ENCODE data around the gene GRWD1.

Gene GRWD1

GRCh38 chr19:48500830-48501493 is 55.2 kb downstream of the GRWD1 start:
- peak overlapping the region; percentile 86 for H3K4me2 ChIP-seq (ENCODE audit: low read length)
- H3K4me3 ChIP-seq (ENCODE audit: low read length) = peak overlapping the region; percentile 21
- DNase-seq = no peak
- H3K9ac ChIP-seq (ENCODE audit: low read length) = peak overlapping the region; percentile 71
- H3K4me1 ChIP-seq (ENCODE audit: control insufficient read depth, low read depth, low read length) = peaks cover 3% of the 10 kb centered on the region
- no peak overlapping the region for H3K23ac ChIP-seq (ENCODE audit: low read length)
- H2BK15ac ChIP-seq (replicated peaks; ENCODE audit: low read depth) = no peak overlapping the region
- no CpG with 5 or more reads among the region's 32 CpGs for WGBS (ENCODE audit: extremely low coverage, insufficient coverage, low lambda C conversion rate)
- no peak overlapping the region for H3K4ac ChIP-seq (ENCODE audit: low read depth, low read length)
- H3K27ac ChIP-seq (ENCODE audit: low read depth, low read length) = no peak overlapping the region
- no peaks in the 10 kb centered on the region for H3K36me3 ChIP-seq (ENCODE audit: control insufficient read depth, insufficient read depth, low read length)
- no peak overlapping the region for H2AK5ac ChIP-seq (ENCODE audit: low read length)
- no peaks in the 10 kb centered on the region for H3K79me2 ChIP-seq (ENCODE audit: control insufficient read depth, insufficient read depth, low read length)
- no peak overlapping the region for H2BK120ac ChIP-seq (ENCODE audit: low read depth, low read length)
- no peak overlapping the region for H3K18ac ChIP-seq (ENCODE audit: low read length)
- peak overlapping the region; percentile 88 for H3K56ac ChIP-seq (ENCODE audit: low read length)
- no peak overlapping the region for H2BK5ac ChIP-seq (ENCODE audit: low read length)
- no peaks in the 10 kb centered on the region for H3K27me3 ChIP-seq (ENCODE audit: insufficient read depth, low read length, poor library complexity)
- no peak overlapping the region for H4K8ac ChIP-seq (ENCODE audit: low read depth, low read length)
- no peak overlapping the region for H4K5ac ChIP-seq (ENCODE audit: low read length)
- H3K79me1 ChIP-seq (ENCODE audit: low read length) = no peaks in the 10 kb centered on the region

DNA sequence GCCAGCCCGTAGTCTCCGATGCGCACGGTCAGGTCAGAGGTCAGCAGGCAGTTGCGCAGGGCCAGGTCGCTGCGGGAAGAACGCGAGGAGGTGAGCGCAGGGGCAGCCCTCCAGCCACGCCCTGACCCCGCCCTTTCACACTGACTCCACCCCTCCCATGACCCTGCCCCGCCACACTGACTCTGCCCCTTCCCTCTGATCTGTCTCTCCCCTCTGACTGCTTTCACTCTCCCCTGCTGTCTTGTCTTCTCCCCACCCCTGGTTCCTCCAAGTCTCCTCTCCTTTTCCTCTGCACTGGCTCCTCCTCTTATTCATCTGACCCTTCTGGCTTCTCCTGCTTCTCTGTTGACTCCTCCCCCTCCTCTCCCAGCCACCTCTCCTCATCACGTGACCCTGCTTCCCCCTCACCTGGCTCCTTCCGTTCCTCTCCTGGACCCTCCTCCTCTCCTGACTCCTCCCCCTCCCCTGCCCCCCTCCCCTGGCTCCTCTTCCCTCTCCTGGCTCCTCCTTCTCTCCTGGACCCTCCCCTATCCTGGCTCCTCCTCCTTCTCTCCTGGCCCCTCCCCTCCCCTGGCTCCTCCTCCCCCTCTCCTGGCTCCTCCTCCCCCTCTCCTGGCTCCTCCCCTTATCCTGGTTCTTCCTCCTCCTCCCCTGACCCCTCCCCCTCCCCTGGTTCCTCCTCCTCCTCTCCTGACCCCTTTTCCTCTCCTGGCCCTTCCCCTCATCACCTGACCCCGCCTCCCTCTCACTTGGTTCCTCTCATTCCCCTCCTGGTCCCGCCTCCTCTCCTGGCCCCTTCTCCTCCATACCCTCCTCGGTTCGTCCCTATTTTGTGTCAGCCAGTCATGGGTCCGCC is 55.9 kb downstream of the GRWD1 start:
- no peak overlapping the region for H2BK15ac ChIP-seq (replicated peaks; ENCODE audit: low read depth)
- peak; percentile 100 for DNase-seq
- no peaks in the 10 kb centered on the region for H3K79me1 ChIP-seq (ENCODE audit: low read length)
- peak overlapping the region; percentile 71 for H3K9ac ChIP-seq (ENCODE audit: low read length)
- H3K56ac ChIP-seq (ENCODE audit: low read length) = peak overlapping the region; percentile 88
- H3K4me3 ChIP-seq (ENCODE audit: low read length) = peak overlapping the region; percentile 21
- no CpG with 5 or more reads among the region's 20 CpGs for WGBS (ENCODE audit: extremely low coverage, insufficient coverage, low lambda C conversion rate)
- peak overlapping the region; percentile 54 for H2BK5ac ChIP-seq (ENCODE audit: low read length)
- no peaks in the 10 kb centered on the region for H3K36me3 ChIP-seq (ENCODE audit: control insufficient read depth, insufficient read depth, low read length)
- H3K27ac ChIP-seq (ENCODE audit: low read depth, low read length) = peak overlapping the region; percentile 68
- no peak overlapping the region for H4K8ac ChIP-seq (ENCODE audit: low read depth, low read length)
- H2AK5ac ChIP-seq (ENCODE audit: low read length) = no peak overlapping the region
- H2BK120ac ChIP-seq (ENCODE audit: low read depth, low read length) = no peak overlapping the region
- H3K4ac ChIP-seq (ENCODE audit: low read depth, low read length) = no peak overlapping the region
- no peak overlapping the region for H3K18ac ChIP-seq (ENCODE audit: low read length)
- H3K4me2 ChIP-seq (ENCODE audit: low read length) = peak overlapping the region; percentile 86
- H3K79me2 ChIP-seq (ENCODE audit: control insufficient read depth, insufficient read depth, low read length) = no peaks in the 10 kb centered on the region
- no peaks in the 10 kb centered on the region for H3K27me3 ChIP-seq (ENCODE audit: insufficient read depth, low read length, poor library complexity)
- no peak overlapping the region for H3K23ac ChIP-seq (ENCODE audit: low read length)
- peaks cover 3% of the 10 kb centered on the region for H3K4me1 ChIP-seq (ENCODE audit: control insufficient read depth, low read depth, low read length)
- H4K5ac ChIP-seq (ENCODE audit: low read length) = no peak overlapping the region

DNA sequence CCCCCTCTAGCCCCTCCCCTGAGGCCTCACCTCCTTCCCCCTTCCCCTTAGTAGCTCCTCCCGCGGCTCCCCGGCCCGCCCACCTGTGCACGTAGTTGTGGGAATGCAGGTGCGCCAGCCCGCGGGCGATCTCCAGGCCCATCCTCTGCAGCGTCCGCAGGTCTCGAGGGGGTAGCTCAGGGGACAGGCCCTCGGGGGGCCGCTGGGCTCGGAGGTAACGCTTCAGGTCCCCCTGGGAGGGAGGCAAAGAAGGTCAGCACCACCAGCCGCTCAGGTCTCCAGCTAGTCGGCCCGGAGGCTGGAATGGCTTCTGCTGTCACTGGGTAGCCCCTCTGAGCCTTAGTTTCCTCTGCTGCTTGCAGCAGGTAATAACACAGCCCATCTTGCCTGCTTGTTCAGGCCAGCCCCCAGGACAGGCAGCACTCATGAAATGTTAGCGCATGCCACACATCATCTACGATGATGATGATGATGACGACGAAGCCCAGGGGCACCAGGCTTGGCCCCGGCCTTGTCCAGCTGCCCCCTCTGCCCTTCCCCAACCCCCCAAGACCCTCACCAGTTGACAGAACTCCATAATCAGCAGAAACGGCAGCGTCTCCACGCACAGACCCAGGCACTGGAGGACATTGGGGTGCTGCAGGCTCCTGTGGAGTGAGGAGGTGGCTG is 56.7 kb downstream of the GRWD1 start:
- Histone ChIP-seq H3K4me3 (ENCODE audit: low read length) (no peak overlapping the region), H2BK120ac (ENCODE audit: low read depth, low read length) (no peak overlapping the region), H2BK15ac (replicated peaks; ENCODE audit: low read depth) (no peak overlapping the region), H2AK5ac (ENCODE audit: low read length) (no peak overlapping the region), H3K27ac (ENCODE audit: low read depth, low read length) (no peak overlapping the region), H3K4me2 (ENCODE audit: low read length) (peak overlapping the region; percentile 48), H3K36me3 (ENCODE audit: control insufficient read depth, insufficient read depth, low read length) (no peaks in the 10 kb centered on the region), H3K79me1 (ENCODE audit: low read length) (no peaks in the 10 kb centered on the region), H3K9ac (ENCODE audit: low read length) (peak overlapping the region; percentile 44), H4K8ac (ENCODE audit: low read depth, low read length) (no peak overlapping the region), H3K23ac (ENCODE audit: low read length) (no peak overlapping the region), H3K18ac (ENCODE audit: low read length) (no peak overlapping the region), H3K79me2 (ENCODE audit: control insufficient read depth, insufficient read depth, low read length) (no peaks in the 10 kb centered on the region), H3K56ac (ENCODE audit: low read length) (peak overlapping the region; percentile 29), H3K4me1 (ENCODE audit: control insufficient read depth, low read depth, low read length) (peaks cover 3% of the 10 kb centered on the region), H2BK5ac (ENCODE audit: low read length) (no peak overlapping the region), H3K4ac (ENCODE audit: low read depth, low read length) (no peak overlapping the region), H4K5ac (ENCODE audit: low read length) (no peak overlapping the region), H3K27me3 (ENCODE audit: insufficient read depth, low read length, poor library complexity) (no peaks in the 10 kb centered on the region)
- no peak for DNase-seq
- WGBS (ENCODE audit: extremely low coverage, insufficient coverage, low lambda C conversion rate) = no CpG with 5 or more reads among the region's 27 CpGs

DNA sequence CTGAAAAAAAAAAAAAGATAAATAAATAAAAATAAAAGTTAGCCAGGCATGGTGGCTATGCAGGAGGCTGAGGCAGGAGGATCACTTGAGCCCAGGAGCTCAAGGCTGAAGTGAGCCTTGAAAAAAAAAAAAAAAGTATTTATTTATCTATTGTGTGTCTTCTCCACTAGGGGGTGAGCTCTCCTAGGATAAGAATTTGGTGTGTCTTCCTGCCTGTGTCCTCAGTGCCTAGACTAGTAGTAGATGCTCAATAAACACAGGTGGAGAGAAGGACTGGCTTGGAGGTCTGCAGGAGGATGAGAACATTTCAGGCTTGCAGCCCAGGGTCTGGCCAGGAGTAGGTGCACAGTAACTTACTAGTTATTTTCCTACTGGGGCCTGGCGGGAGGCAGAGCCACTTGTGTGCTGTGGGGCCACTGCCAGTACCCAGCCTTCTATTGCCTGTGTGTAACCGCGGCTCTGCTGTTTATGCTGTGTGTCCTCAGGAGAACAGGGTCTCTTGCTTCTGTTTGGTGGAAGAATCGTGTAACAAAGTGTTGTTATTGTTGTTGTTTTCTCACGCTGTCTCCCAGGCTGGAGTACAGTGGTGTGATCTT is 60.5 kb downstream of the GRWD1 start:
- Histone ChIP-seq H4K8ac (ENCODE audit: low read depth, low read length) (no peak overlapping the region), H3K79me1 (ENCODE audit: low read length) (no peaks in the 10 kb centered on the region), H3K56ac (ENCODE audit: low read length) (no peak overlapping the region), H4K5ac (ENCODE audit: low read length) (no peak overlapping the region), H3K4me3 (ENCODE audit: low read length) (no peak overlapping the region), H3K9ac (ENCODE audit: low read length) (no peak overlapping the region), H2BK15ac (replicated peaks; ENCODE audit: low read depth) (no peak overlapping the region), H2AK5ac (ENCODE audit: low read length) (no peak overlapping the region), H3K27me3 (ENCODE audit: insufficient read depth, low read length, poor library complexity) (no peaks in the 10 kb centered on the region), H3K4ac (ENCODE audit: low read depth, low read length) (no peak overlapping the region), H3K79me2 (ENCODE audit: control insufficient read depth, insufficient read depth, low read length) (no peaks in the 10 kb centered on the region), H3K23ac (ENCODE audit: low read length) (no peak overlapping the region), H3K4me1 (ENCODE audit: control insufficient read depth, low read depth, low read length) (no peaks in the 10 kb centered on the region), H3K27ac (ENCODE audit: low read depth, low read length) (no peak overlapping the region), H2BK5ac (ENCODE audit: low read length) (no peak overlapping the region), H3K4me2 (ENCODE audit: low read length) (no peak overlapping the region), H2BK120ac (ENCODE audit: low read depth, low read length) (no peak overlapping the region), H3K36me3 (ENCODE audit: control insufficient read depth, insufficient read depth, low read length) (no peaks in the 10 kb centered on the region), H3K18ac (ENCODE audit: low read length) (no peak overlapping the region)
- WGBS (ENCODE audit: extremely low coverage, insufficient coverage, low lambda C conversion rate) = no CpG with 5 or more reads among the region's 5 CpGs
- DNase-seq = peak; percentile 78

Measured in mesendoderm (in vitro differentiated cells).